ENCODE results near the gene ANXA5.

DNA sequence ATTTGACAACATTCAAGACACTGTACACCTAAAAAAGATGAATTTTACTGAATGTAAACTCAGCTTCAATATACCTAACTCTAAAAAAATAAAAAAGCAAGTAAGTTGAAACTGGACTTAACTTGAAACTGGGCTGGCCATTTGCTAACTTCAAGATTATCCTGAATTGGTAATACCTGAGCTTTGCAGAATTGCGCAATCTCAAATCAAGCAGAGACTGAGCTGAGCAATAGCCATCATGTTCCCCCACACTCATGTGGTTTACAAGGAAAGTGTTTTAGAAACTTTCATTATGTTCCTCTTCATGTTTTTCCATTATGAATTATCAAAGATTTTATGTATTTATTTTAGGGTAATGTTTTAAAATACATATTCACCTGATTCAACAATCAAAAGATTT is 38.7 kb downstream of the ANXA5 start:
- TF ChIP-seq, protein P1, sequence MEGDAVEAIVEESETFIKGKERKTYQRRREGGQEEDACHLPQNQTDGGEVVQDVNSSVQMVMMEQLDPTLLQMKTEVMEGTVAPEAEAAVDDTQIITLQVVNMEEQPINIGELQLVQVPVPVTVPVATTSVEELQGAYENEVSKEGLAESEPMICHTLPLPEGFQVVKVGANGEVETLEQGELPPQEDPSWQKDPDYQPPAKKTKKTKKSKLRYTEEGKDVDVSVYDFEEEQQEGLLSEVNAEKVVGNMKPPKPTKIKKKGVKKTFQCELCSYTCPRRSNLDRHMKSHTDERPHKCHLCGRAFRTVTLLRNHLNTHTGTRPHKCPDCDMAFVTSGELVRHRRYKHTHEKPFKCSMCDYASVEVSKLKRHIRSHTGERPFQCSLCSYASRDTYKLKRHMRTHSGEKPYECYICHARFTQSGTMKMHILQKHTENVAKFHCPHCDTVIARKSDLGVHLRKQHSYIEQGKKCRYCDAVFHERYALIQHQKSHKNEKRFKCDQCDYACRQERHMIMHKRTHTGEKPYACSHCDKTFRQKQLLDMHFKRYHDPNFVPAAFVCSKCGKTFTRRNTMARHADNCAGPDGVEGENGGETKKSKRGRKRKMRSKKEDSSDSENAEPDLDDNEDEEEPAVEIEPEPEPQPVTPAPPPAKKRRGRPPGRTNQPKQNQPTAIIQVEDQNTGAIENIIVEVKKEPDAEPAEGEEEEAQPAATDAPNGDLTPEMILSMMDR (conservative IDR thresholded peaks at IDR 0.05) = no peak
- TF ChIP-seq EZH2 (IDR thresholded peaks at IDR 0.05; ENCODE audit: low read depth) = no peak

Measured in PC-9 (cell line).